NCI-H2196 (cell line): Measurements from ENCODE around the gene FAM229A.

ENCODE experiments used
- DNase-seq: peaks from one replicate; lab custom pipeline; 2025; ENCODE audit not compliant: unreplicated experiment; lab: John Stamatoyannopoulos, UW

FAM229A gene

GRCh38 chr1:32332290-32333079 lies 29.8 kb downstream of the FAM229A start:
- peak; percentile 29 for DNase-seq

- no peak for DNase-seq
These were observed 30.7 kb downstream of the FAM229A start for GRCh38 chr1:32331549-32331948.

DNA sequence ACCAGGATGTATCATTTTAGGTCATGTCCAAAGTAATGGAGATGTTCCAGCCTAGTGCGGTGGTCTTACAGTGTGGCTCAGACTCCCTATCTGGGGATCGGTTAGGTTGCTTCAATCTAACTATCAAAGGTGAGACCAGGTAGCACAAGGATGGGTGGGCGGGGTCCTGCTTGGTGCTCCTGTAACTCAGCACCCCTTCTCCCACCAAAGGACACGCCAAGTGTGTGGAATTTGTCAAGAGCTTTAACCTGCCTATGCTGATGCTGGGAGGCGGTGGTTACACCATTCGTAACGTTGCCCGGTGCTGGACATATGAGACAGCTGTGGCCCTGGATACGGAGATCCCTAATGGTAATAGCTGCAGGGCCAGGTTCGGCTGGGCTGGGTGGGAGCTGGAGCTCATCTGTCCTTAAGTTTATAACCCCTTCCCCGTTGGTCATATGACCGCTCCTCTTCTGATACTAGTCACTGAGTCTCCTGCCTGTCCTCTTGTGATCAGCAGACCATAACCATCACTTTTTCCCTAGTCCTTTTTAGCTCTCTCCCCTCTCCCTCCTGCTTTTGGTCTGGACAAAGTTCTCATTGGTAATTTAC lies 31.6 kb downstream of the FAM229A start:
- no peak for DNase-seq

- no peak for DNase-seq
These were observed 32.3 kb downstream of the FAM229A start for GRCh38 chr1:32329931-32330466.

DNA sequence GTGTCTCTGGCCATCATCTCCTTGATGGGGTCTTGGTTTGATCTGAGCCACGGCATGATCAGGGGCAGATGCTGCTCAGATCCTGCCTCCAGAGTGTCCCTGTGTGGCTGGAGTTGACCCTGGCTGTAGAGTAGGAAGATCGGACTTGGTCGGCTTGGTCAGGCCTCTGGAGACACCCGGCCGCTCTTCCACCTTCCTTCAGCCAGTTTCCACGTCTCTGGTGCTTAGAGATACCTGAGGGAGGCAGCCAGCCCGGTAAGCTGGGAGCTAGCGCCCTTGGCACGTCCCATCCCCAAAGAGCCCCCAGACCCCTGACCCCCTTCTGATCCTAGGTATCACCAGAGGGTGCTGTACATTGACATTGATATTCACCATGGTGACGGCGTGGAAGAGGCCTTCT lies 35.1 kb downstream of the FAM229A start:
- no peak for DNase-seq

- no peak for DNase-seq
These were observed 40.5 kb downstream of the FAM229A start for GRCh38 chr1:32321712-32322291.

- no peak for DNase-seq
These were observed 44.0 kb downstream of the FAM229A start for GRCh38 chr1:32318127-32318869.

- DNase-seq, result no peak
These were observed 45.4 kb downstream of the FAM229A start for GRCh38 chr1:32316903-32317277.

DNA sequence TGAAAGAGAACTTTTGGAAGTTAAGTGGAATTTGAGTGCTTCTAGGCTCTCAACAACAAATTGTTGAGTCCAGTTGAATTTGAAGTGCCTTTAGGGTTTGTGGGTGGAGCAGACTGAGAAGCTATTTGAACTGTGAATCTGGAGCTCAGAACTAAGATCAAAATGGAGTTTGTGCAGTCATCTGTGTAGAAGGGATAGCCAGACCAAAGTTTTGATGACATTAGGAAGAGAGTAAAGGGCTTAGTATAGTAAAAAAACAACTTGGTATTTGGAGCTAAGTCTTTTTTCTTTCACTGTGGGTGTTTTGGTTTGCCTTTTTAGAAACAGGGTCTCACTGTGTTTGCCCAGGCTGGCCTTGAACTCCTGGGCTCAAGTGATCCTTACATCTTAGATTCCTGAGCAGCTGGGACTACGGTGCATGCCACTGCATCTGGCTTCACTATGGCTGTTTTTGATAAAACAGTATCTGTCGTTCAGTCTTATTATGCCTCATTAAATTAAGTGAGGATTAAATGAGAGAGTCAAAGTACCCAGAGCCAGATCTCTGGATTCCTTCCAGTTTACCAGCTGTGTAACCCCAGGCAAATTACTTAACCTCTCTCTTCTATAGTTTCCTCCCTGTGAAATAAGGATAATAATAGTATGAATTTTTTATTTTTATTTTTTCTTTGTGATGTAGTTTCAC lies 50.4 kb downstream of the FAM229A start:
- no peak for DNase-seq
